HG03558 (cell line): ENCODE measurements around the gene ARID1B.

Experiments
- ATAC-seq: cut with Tn5 transposase; IDR thresholded peaks from one replicate; pipeline ENCODE4 v1.9.1; 2021; ENCODE audit warnings: moderate number of reproducible peaks; ENCODE audit not compliant: unreplicated experiment; ENCODE audit errors: extremely low read depth

The ARID1B gene

DNA sequence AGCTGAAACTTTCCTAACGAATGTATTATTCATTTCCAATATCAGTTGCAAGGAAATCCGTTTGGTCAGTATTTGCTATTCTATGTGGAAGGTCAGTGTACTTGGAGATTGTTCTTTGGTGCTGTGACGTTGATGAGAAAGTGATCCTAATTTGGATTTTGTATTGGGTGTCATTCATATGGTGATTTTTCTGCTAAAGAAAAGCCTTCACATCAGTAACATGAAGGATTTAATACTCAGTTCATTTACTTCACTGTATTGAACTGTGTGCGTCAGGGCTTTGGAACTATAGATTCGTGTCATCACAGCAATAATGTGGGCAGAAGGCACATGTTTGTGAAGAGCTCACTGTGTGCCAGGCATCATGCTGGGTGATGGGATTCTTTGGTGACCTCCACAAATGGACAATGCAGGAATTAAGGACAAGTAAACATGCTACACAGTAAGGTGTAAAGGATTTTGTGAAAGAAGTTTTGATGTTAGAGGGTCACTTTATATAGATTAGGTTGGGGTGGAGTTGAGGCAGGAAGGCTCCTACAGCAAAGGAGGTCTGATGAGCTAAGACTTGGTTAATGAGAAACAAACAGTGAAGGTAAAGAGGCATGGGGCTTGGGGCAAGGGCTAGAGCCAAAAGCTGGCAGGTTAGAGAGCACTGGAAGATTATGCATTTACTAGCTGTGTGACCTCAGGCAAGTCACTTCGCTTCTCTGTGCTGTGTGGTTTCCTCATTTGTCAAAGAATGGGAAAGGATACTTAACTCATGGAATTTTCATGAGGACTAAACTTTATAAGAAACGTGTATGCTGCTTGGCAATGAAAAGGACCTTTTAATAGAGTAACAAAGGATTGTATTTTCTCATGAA is 12.1 kb downstream of the ARID1B start:
- ATAC-seq, result no peak

GRCh38 chr6:156790711-156791319 is 13.6 kb downstream of the ARID1B start:
- ATAC-seq, result no peak

GRCh38 chr6:156791320-156791850 is 14.2 kb downstream of the ARID1B start:
- no peak for ATAC-seq

DNA sequence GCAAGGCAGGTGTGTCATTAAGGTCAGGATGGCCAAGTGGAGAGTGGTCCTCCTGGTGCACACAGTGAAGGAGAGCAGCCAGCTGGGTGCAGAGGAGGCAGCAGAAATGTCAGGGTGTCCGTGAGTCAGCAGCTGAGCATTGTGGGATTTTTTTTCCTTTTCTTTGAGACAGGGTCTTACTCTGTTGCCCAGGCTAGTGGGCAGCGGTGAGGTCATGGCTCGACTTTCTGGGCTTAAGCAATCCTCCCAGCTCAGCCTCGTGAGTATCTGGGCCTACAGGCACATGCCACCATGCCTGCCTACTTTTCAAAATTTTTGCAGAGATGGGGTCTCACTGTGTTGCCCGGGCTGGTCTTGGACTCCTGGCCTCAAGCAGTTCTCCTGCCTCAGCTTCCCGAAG is 16.0 kb downstream of the ARID1B start:
- ATAC-seq, result no peak

GRCh38 chr6:156794546-156795354 is 17.6 kb downstream of the ARID1B start:
- peak; percentile 45 for ATAC-seq

DNA sequence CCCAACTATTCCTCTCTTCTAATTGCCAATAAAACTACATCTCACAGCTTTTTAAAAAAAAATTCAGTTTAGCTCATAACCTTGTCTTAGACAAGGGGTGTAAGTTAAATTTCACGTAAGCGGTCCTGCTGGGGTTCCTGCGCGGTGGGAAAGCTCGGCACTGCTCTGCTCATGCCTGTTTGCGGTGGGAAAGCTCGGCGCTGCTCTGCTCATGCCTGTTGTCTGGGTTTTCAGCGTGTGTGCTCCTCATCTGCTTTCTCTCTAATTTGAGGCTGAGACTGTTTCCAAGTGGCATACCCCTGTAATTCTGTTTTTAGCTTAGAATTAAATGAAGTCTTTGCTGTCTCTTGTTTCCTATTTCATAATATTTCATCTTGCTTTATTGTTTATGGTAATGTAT is 18.6 kb downstream of the ARID1B start:
- no peak for ATAC-seq

DNA sequence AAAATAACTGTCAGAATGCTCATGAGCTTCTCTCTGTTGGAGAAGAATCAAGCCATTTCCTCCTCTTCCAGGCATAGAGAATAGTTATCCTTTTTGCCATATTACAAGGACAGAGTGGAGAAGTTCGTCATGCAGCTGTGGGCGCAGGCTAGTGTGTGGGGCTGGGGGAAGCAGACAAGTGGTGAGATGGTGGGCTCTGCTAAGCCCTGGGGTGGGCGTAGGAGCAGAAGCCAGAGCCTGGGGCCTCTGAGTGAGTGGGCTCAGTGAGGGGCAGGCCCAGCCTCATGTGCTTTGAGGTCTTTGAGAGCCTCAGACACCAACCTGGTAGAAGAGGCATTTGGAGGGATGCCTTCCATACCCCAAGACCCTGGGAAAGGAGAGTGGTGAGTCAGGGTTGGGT is 19.4 kb downstream of the ARID1B start:
- no peak for ATAC-seq

DNA sequence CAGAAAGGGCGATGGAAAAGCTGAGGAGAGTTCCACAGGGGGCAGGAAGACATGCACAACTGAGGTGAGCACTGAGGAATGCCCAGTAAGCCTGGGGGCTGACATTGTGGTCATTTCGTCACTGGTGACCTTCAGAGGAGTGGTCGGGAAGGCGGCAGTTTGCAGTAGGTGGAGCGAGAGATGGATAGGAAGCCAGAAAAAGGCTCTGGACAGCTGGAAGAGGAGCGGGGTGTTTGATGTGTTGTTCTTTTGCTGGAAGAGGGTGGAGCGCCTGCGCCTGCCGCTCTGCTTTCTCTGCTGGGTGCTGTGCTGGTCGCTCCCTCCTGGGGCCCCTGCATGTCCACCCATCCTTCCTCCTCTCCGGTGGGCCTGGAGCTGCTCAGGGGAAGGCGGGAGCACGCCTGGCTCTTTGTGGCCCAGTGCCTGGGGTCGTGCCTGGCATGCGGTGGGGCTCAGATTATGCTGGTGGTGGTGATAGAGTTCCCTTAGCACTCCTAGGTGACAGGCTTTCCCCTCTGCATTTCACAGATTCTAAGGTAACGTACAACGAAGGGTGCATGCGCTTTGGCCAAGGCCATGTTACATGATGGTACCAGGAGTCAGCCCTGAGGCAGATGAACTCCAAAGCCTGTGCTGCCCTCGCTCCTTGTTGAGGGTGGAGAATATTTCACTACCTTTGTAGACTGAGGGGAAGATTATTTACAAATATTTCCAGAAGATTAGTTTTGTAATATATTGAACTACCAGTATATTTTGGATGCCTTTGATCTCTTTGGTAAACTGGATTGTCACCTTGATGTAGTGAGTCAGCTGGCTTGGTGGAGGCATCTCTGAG is 20.9 kb downstream of the ARID1B start:
- no peak for ATAC-seq

DNA sequence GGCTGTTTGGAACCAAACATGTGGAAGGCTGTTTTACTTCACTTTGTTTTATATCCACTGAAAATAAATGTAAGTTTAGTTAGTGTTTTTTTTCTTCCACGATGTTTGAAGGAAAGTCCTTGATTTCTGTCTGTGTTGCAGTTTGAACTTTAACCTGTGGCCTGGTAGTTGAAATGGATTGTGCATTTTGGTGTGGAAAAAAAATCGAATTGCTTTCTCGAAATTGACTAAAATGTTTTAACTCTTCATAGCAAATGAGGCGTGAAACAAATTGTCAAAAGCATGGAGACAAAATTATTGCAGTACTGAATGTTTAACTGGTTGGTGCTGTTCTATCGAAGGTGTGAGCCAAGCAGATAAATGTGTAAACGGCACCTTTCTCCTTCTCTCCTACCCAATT is 24.5 kb downstream of the ARID1B start:
- ATAC-seq, result no peak

DNA sequence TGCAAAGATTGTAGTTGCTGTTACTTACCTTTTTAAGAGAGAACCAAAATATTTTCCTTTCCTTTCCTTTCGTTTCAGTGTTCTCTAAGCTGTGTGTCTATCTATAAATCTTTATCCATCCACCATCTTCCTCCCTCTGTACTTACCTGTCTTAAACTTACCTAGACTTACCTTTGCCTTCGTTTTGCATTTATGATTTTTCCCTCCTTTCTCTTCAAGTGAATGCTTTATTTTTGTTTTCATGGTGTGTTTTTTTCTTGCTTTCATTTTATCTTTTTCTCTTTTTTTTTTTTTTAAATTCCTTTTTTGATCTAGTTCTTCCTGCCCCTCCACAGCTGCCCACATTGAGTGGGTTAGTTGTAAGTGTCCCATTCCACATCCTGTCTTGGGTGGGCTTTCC is 26.2 kb downstream of the ARID1B start:
- ATAC-seq, result no peak

GRCh38 chr6:156804402-156804801 is 27.2 kb downstream of the ARID1B start:
- ATAC-seq, result no peak

DNA sequence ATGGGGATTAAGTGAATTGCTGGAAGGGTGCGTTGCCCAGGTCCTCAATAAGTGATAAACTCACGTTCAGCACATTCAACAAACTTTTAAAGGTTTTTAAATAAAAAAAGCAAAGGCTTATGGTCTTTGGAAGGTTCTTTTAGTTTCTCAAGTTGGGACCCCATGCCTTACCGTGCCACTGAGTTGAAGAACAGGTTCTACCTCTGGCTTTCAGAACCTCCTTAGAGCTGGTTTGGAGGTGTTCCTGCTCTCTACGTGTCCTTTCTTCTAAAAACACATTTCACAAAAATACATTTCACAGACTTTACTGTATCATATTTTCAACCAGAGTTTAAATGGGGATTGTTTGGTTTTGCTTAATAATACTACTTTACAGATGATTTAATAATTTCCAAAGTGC is 29.0 kb downstream of the ARID1B start:
- ATAC-seq, result no peak

DNA sequence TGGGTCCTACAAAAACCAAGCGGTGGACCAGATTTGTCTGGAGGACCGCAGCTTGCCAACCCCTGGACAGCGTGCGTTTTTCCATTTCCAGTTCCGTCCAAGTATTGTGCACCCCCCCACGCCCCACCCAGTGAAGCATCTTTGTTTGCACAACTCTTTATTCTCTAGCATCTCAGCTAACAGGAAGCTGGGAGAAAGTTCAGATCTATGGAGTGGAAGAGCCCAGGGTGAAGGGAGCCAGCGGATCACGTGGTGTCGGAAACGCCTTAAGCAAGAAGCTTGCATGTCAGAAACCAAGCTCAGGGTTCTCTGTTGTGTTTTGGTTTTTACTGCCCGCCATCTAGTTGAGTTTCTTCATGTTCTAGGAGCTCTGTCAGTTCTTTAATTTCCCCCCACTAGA is 29.9 kb downstream of the ARID1B start:
- ATAC-seq, result no peak

GRCh38 chr6:156807795-156808194 is 30.6 kb downstream of the ARID1B start:
- ATAC-seq, result no peak

DNA sequence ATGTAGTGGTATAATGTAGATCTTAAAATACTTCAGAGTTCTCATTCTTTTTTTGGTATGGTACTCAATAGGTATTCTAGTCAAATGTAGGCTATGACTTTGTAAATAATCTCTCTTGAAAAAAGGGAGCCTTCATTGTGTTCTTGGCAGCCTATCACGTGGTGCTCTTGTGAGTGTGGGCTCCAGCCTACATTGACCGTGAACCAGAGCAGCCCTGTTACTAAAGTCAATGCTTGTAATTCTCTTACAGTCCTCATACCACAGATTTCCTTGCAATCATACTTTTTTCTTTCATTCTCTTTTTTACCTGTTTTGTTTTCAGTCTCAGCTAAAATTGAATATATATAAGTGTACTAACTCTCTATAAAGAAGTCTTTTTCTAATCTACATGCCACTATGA is 31.1 kb downstream of the ARID1B start:
- ATAC-seq, result no peak

DNA sequence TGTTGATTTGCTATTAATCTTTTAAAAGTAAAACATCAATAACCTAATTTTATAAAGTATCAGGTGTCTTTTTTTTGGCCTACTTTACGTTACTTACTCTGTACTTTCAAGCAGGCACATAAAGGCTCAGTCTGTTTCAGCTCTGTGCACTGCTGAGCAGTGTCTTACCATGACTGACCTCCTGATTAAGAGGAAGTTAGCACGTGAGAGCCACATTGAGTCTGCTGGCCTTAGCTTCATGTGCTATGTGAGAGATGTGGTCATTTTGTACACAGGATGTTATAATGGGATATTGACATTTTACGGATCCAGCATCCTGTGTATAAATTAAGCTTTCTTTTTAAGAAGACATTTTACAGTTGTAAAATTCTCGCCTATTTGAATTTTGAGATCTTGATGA is 31.9 kb downstream of the ARID1B start:
- peak; percentile 69 for ATAC-seq

GRCh38 chr6:156809446-156810178 is 32.4 kb downstream of the ARID1B start:
- ATAC-seq, result no peak

DNA sequence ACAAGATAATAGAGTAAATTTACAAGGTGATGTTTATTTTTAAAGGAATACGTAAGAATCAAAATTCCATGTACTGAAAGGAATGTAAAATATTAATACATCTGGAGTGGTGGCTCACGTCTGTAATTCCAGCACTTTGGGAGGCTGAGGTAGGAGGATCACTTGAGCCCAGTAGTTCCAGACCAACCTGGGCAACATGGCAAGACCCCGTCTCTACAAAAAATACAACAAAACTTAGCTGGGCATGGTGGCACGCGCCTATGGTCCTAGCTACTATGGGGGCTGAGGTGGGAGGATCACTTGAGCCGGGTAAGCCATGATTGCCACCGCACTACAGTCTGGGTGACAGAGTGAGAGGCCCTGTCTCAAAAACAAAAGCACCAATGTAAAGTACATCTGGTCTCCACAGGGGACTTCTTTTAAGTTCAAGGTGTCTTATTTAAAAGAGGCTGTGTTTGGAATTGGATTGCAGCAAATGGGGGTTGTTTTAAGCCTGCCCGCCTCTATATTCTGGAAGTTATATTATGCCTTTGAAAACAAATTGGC is 36.9 kb downstream of the ARID1B start:
- ATAC-seq, result no peak

- no peak for ATAC-seq
These were observed 39.3 kb downstream of the ARID1B start for GRCh38 chr6:156816505-156816904.
